AML-193 (cell line): ENCODE data around the gene FZD10.

ENCODE experiments used
- DNase-seq, 2 experiments: peaks; one replicate each; lab custom pipeline; 2025; lab: John Stamatoyannopoulos, UW

The FZD10 gene

GRCh38 chr12:130179621-130180020 is 17.4 kb downstream of the FZD10 start:
- no peak for DNase-seq

- DNase-seq: no peak
These were observed 18.9 kb downstream of the FZD10 start for GRCh38 chr12:130181211-130181610.

- DNase-seq: no peak
These were observed 21.5 kb downstream of the FZD10 start for GRCh38 chr12:130183585-130184370.

- DNase-seq: no peak
These were observed 22.3 kb downstream of the FZD10 start for GRCh38 chr12:130184404-130185090.

GRCh38 chr12:130185455-130186391 is 23.5 kb downstream of the FZD10 start:
- no peak for DNase-seq

GRCh38 chr12:130186651-130187268 is 24.5 kb downstream of the FZD10 start:
- no peak for DNase-seq

- DNase-seq: no peak
These were observed 30.5 kb downstream of the FZD10 start for GRCh38 chr12:130192642-130193345.

- DNase-seq: no peak
These were observed 31.9 kb downstream of the FZD10 start for GRCh38 chr12:130194154-130194553.

GRCh38 chr12:130195369-130195768 is 33.1 kb downstream of the FZD10 start:
- no peak for DNase-seq

GRCh38 chr12:130195776-130196175 is 33.5 kb downstream of the FZD10 start:
- no peak for DNase-seq

- no peak for DNase-seq
These were observed 34.6 kb downstream of the FZD10 start for GRCh38 chr12:130196827-130197226.

GRCh38 chr12:130198026-130198662 is 35.9 kb downstream of the FZD10 start:
- DNase-seq: no peak

GRCh38 chr12:130198663-130199060 is 36.4 kb downstream of the FZD10 start:
- DNase-seq: no peak

- no peak for DNase-seq
These were observed 37.5 kb downstream of the FZD10 start for GRCh38 chr12:130199581-130200390.

- DNase-seq: no peak
These were observed 38.2 kb downstream of the FZD10 start for GRCh38 chr12:130200445-130200844.

GRCh38 chr12:130201037-130201436 is 38.8 kb downstream of the FZD10 start:
- DNase-seq: no peak

GRCh38 chr12:130202201-130202600 is 39.9 kb downstream of the FZD10 start:
- DNase-seq: no peak

- no peak for DNase-seq
These were observed 40.9 kb downstream of the FZD10 start for GRCh38 chr12:130203151-130203550.

GRCh38 chr12:130204541-130204953 is 42.3 kb downstream of the FZD10 start:
- no peak for DNase-seq

- DNase-seq: no peak
These were observed 43.2 kb downstream of the FZD10 start for GRCh38 chr12:130205495-130205894.
